ENCODE data around the gene CAPN8.

CAPN8 gene

DNA sequence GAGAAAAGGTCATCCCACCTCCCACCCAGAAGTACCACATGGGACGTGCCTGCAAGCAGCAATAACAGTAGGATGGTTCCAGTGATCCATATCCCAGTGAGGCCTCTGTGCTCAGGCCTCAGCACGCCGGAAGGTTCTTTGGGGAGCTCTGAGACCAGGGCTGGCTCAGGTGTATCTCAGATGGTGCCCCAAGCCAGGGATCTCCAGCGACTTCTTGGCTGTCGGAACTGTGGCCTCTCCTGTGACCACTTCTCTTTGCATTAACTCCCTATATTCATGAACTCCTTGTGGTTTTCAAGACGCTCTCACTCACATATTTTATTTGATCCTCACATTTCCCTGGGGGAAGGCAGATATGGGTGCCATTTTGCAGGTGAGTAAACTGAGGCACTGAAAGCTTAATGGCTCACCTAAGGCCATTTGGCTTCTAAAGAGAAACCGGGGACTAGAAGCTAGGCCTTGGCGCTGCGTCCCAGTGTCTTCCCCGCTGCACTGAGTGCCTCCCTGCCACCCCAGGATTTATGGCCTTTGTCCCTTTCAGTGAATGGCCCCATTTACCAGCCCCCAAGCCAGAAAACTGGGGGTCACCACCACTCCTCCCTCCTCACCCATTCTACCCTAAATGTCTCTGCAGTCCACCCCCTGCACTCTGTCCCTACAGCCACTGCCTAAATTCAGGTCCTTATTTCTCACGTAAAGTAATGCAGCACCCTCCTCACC lies 170.4 kb downstream of the CAPN8 start:
- TF ChIP-seq EGR1 (IDR thresholded peaks at IDR 0.05) (no peak), CEBPB (IDR thresholded peaks at IDR 0.05) (no peak), TEAD4 (IDR thresholded peaks at IDR 0.05) (no peak)

DNA sequence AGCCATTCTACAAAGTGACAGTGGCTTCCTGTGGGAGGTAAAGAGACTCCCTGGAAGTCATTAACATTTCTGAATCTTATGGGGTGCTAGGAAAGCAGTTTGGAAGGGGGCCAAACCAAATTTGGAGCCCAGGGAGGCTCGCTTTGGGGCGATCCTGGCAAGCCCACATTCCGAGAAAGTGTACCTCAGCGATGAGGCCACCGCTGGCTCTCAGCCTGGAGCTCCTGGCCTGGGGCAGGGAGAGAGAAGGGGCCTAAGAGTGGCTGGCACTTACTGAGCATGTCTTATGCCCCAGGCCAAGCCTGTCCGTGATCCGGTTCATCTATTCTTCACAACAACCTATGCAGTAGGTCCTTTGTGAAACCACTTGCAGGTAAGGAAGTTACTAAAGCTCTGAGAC lies 173.5 kb downstream of the CAPN8 start:
- no peak for TF ChIP-seq EP300 (IDR thresholded peaks at IDR 0.05; ENCODE audit: borderline replicate concordance)
- TF ChIP-seq CEBPB (IDR thresholded peaks at IDR 0.05), result no peak
- TF ChIP-seq RAD21 (IDR thresholded peaks at IDR 0.05; ENCODE audit: low read depth), result no peak
- no peak for TF ChIP-seq ZBTB7A (IDR thresholded peaks at IDR 0.05; ENCODE audit: low read depth)
- TF ChIP-seq, protein P1, sequence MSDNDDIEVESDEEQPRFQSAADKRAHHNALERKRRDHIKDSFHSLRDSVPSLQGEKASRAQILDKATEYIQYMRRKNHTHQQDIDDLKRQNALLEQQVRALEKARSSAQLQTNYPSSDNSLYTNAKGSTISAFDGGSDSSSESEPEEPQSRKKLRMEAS (IDR thresholded peaks at IDR 0.05), result no peak
- no peak for TF ChIP-seq TEAD4 (IDR thresholded peaks at IDR 0.05)
- TF ChIP-seq TCF12 (IDR thresholded peaks at IDR 0.05; ENCODE audit: low read depth), result no peak
- no peak for TF ChIP-seq TAF1 (IDR thresholded peaks at IDR 0.05; ENCODE audit: low read depth)
- no peak for TF ChIP-seq NFIC (IDR thresholded peaks at IDR 0.05)
- TF ChIP-seq, protein P2, sequence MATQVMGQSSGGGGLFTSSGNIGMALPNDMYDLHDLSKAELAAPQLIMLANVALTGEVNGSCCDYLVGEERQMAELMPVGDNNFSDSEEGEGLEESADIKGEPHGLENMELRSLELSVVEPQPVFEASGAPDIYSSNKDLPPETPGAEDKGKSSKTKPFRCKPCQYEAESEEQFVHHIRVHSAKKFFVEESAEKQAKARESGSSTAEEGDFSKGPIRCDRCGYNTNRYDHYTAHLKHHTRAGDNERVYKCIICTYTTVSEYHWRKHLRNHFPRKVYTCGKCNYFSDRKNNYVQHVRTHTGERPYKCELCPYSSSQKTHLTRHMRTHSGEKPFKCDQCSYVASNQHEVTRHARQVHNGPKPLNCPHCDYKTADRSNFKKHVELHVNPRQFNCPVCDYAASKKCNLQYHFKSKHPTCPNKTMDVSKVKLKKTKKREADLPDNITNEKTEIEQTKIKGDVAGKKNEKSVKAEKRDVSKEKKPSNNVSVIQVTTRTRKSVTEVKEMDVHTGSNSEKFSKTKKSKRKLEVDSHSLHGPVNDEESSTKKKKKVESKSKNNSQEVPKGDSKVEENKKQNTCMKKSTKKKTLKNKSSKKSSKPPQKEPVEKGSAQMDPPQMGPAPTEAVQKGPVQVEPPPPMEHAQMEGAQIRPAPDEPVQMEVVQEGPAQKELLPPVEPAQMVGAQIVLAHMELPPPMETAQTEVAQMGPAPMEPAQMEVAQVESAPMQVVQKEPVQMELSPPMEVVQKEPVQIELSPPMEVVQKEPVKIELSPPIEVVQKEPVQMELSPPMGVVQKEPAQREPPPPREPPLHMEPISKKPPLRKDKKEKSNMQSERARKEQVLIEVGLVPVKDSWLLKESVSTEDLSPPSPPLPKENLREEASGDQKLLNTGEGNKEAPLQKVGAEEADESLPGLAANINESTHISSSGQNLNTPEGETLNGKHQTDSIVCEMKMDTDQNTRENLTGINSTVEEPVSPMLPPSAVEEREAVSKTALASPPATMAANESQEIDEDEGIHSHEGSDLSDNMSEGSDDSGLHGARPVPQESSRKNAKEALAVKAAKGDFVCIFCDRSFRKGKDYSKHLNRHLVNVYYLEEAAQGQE (IDR thresholded peaks at IDR 0.05; ENCODE audit: low read depth), result no peak
- no peak for TF ChIP-seq FOXM1 (IDR thresholded peaks at IDR 0.05; ENCODE audit: borderline replicate concordance, low read depth)
- TF ChIP-seq EGR1 (IDR thresholded peaks at IDR 0.05), result no peak
- TF ChIP-seq CREB1 (IDR thresholded peaks at IDR 0.05; ENCODE audit: low read depth), result no peak
- TF ChIP-seq YY1 (IDR thresholded peaks at IDR 0.05; ENCODE audit: low read depth), result no peak
- TF ChIP-seq, protein P3, sequence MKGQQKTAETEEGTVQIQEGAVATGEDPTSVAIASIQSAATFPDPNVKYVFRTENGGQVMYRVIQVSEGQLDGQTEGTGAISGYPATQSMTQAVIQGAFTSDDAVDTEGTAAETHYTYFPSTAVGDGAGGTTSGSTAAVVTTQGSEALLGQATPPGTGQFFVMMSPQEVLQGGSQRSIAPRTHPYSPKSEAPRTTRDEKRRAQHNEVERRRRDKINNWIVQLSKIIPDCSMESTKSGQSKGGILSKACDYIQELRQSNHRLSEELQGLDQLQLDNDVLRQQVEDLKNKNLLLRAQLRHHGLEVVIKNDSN (IDR thresholded peaks at IDR 0.05), result no peak

Data from Ishikawa (cell line).